Astrocyte (in vitro differentiated cells and primary cell): Measurements from ENCODE around the gene MOCS3. TPM values are rescaled to one million over a fixed set of nuclear protein-coding genes. Genes with fewer than 3 reads are reported as not detected.
A peak's percentile ranks its signal among the peaks of the same experiment; 100 is the strongest.

Experiments used
- DNase-seq: peaks from one replicate; pipeline ENCODE4 v3.0.0-alpha.2; 2010; ENCODE audit warnings: low read depth
- FAIRE-seq: peaks from 2 replicates; lab custom pipeline; 2011; peaks lifted over from hg19 to GRCh38; lab: Jason Lieb, UNC
- H2AFZ ChIP-seq: 2 replicates; pipeline ENCODE4 v1.6.0; 2012; ENCODE audit warnings: low read depth, low read length, inconsistent platforms
- H3K27ac ChIP-seq: 2 replicates; pipeline ENCODE4 v1.5.1; 2011; ENCODE audit warnings: low read depth, low read length, inconsistent platforms
- H3K27me3 ChIP-seq: 2 replicates; pipeline ENCODE4 v1.6.0; 2011; ENCODE audit warnings: low read length, inconsistent platforms; ENCODE audit not compliant: insufficient read depth
- H3K36me3 ChIP-seq: 2 replicates; pipeline ENCODE4 v1.5.1; 2011; ENCODE audit warnings: low read length, inconsistent platforms; ENCODE audit not compliant: insufficient read depth
- H3K4me1 ChIP-seq: 2 replicates; pipeline ENCODE4 v1.5.1; 2011; ENCODE audit warnings: low read length, inconsistent platforms; ENCODE audit not compliant: insufficient read depth
- H3K4me2 ChIP-seq: 2 replicates; pipeline ENCODE4 v1.6.0; 2012; ENCODE audit warnings: low read length, inconsistent platforms
- H3K4me3 ChIP-seq: 2 replicates; pipeline ENCODE4 v1.5.1; 2011; ENCODE audit warnings: low read depth, mild to moderate bottlenecking, low read length, inconsistent platforms; ENCODE audit not compliant: insufficient read depth
- H3K79me2 ChIP-seq: 2 replicates; pipeline ENCODE4 v1.6.0; 2012; ENCODE audit warnings: mild to moderate bottlenecking, low read length, inconsistent platforms; ENCODE audit not compliant: insufficient read depth
- H3K9ac ChIP-seq: 2 replicates; pipeline ENCODE4 v1.6.0; 2012; ENCODE audit warnings: mild to moderate bottlenecking, low read length, inconsistent platforms
- H3K9me3 ChIP-seq: 2 replicates; pipeline ENCODE4 v1.5.1; 2012; ENCODE audit warnings: low read depth, mild to moderate bottlenecking, low read length, inconsistent platforms; ENCODE audit not compliant: insufficient read depth
- H4K20me1 ChIP-seq: 2 replicates; pipeline ENCODE4 v1.6.0; 2012; ENCODE audit warnings: low read length, inconsistent platforms; ENCODE audit not compliant: insufficient read depth
- H3K27ac Mint-ChIP-seq: one replicate; pipeline ENCODE4 v1.8.0; 2021; ENCODE audit warnings: mild to moderate bottlenecking, mixed read lengths; ENCODE audit not compliant: unreplicated experiment
- H3K27me3 Mint-ChIP-seq: one replicate; pipeline ENCODE4 v1.8.0; 2021; ENCODE audit warnings: low read depth, mixed read lengths; ENCODE audit not compliant: unreplicated experiment
- H3K36me3 Mint-ChIP-seq: one replicate; pipeline ENCODE4 v1.8.0; 2021; ENCODE audit warnings: low read depth, mixed read lengths; ENCODE audit not compliant: unreplicated experiment
- H3K4me1 Mint-ChIP-seq: one replicate; pipeline ENCODE4 v1.8.0; 2021; ENCODE audit warnings: low read depth, mixed read lengths; ENCODE audit not compliant: unreplicated experiment
- H3K4me3 Mint-ChIP-seq: one replicate; pipeline ENCODE4 v1.8.0; 2021; ENCODE audit warnings: mild to moderate bottlenecking, moderate library complexity, mixed read lengths; ENCODE audit not compliant: unreplicated experiment
- H3K9me3 Mint-ChIP-seq: one replicate; pipeline ENCODE4 v1.8.0; 2021; ENCODE audit warnings: mild to moderate bottlenecking, mixed read lengths; ENCODE audit not compliant: unreplicated experiment
- EZH2 ChIP-seq: IDR thresholded peaks from 2 replicates; pipeline ENCODE4 v1.6.1; 2012; ENCODE audit warnings: mild to moderate bottlenecking, low read length, inconsistent platforms; ENCODE audit not compliant: insufficient read depth
- total RNA-seq: library from RNA; stranded (reverse); gene quantifications from 2 replicates; pipeline ENCODE4 v1.2.1, GENCODE V29; 2021
- TF ChIP-seq, protein P1 (sequence below): IDR thresholded peaks from 2 replicates; pipeline ENCODE4 v1.5.1; 2011; ENCODE audit warnings: low read depth, mild to moderate bottlenecking, inconsistent platforms, low read length, moderate library complexity; ENCODE audit not compliant: insufficient read depth

Gene MOCS3
- total RNA-seq, 1 donor from 2014 or later: 5.8 TPM

DNA sequence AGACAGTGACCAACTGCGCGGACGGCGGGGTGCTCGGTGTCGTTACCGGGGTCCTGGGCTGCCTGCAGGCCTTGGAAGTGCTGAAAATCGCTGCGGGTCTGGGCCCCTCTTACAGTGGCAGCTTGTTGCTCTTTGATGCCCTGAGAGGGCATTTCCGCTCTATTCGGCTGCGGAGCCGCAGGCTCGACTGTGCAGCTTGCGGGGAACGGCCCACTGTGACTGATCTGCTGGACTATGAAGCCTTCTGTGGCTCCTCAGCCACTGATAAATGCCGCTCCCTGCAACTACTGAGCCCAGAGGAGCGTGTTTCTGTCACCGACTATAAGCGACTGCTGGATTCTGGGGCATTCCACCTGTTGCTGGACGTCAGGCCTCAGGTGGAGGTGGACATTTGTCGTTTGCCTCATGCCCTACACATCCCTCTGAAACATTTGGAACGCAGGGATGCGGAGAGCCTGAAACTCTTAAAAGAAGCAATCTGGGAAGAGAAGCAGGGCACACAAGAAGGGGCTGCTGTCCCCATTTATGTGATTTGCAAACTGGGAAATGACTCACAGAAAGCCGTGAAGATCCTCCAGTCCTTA is 1.0 kb downstream of the MOCS3 start:
- Histone ChIP-seq H3K36me3 (peaks cover 4% of the 10 kb centered on the region), H3K4me3 (peak overlapping the region; percentile 89), H2AFZ (no peak overlapping the region), H3K4me1 (peaks cover 22% of the 10 kb centered on the region), H3K27ac (peak overlapping the region; percentile 99), H3K9ac (peak overlapping the region; percentile 98), H3K27me3 (no peaks in the 10 kb centered on the region), H3K79me2 (peaks cover 76% of the 10 kb centered on the region), H4K20me1 (peaks cover 39% of the 10 kb centered on the region), H3K9me3 (no peaks in the 10 kb centered on the region), H3K4me2 (peak overlapping the region; percentile 93)
- FAIRE-seq (no peak), DNase-seq (no peak)
- H3K27me3 Mint-ChIP-seq: no peaks in the 10 kb centered on the region
- no peak for TF ChIP-seq EZH2
- TF ChIP-seq, protein P1, sequence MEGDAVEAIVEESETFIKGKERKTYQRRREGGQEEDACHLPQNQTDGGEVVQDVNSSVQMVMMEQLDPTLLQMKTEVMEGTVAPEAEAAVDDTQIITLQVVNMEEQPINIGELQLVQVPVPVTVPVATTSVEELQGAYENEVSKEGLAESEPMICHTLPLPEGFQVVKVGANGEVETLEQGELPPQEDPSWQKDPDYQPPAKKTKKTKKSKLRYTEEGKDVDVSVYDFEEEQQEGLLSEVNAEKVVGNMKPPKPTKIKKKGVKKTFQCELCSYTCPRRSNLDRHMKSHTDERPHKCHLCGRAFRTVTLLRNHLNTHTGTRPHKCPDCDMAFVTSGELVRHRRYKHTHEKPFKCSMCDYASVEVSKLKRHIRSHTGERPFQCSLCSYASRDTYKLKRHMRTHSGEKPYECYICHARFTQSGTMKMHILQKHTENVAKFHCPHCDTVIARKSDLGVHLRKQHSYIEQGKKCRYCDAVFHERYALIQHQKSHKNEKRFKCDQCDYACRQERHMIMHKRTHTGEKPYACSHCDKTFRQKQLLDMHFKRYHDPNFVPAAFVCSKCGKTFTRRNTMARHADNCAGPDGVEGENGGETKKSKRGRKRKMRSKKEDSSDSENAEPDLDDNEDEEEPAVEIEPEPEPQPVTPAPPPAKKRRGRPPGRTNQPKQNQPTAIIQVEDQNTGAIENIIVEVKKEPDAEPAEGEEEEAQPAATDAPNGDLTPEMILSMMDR: no peak
- H3K9me3 Mint-ChIP-seq: peaks cover 1% of the 10 kb centered on the region
- peak overlapping the region; percentile 94 for H3K4me3 Mint-ChIP-seq
- peaks cover 26% of the 10 kb centered on the region for H3K4me1 Mint-ChIP-seq
- peaks cover 4% of the 10 kb centered on the region for H3K36me3 Mint-ChIP-seq
- peak overlapping the region; percentile 99 for H3K27ac Mint-ChIP-seq

DNA sequence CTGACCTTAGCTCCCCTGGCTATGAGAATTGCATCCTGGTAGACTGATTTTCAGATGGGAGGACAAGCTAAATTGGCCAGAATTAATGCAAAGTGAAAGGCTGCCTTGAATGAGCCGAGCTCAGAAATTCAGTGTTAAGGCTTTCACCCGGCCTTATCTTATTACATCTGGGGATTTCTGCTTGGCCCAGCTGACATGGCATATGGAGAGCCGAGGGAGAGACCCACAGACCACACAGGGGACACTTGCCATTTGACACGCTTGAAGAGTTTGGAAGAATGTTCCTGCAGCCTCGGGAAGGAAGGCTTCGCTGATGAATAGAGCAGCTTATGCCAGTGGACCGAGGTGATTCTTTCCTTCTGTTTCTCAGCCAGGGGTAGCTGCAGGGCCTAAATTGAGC is 9.0 kb downstream of the MOCS3 start:
- Mint-ChIP-seq H3K4me1 (no peaks in the 10 kb centered on the region), H3K27ac (no peak overlapping the region), H3K9me3 (peaks cover 5% of the 10 kb centered on the region), H3K36me3 (no peaks in the 10 kb centered on the region), H3K27me3 (peaks cover 10% of the 10 kb centered on the region), H3K4me3 (no peak overlapping the region)
- FAIRE-seq (no peak), DNase-seq (peak; percentile 28)
- TF ChIP-seq EZH2: no peak
- TF ChIP-seq, protein P1: no peak
- Histone ChIP-seq H4K20me1 (no peaks in the 10 kb centered on the region), H3K27ac (no peak overlapping the region), H3K4me2 (peak overlapping the region; percentile 49), H2AFZ (peak overlapping the region; percentile 23), H3K4me1 (no peaks in the 10 kb centered on the region), H3K36me3 (no peaks in the 10 kb centered on the region), H3K9ac (no peak overlapping the region), H3K27me3 (peaks cover 5% of the 10 kb centered on the region), H3K9me3 (no peaks in the 10 kb centered on the region), H3K79me2 (no peaks in the 10 kb centered on the region), H3K4me3 (no peak overlapping the region)

DNA sequence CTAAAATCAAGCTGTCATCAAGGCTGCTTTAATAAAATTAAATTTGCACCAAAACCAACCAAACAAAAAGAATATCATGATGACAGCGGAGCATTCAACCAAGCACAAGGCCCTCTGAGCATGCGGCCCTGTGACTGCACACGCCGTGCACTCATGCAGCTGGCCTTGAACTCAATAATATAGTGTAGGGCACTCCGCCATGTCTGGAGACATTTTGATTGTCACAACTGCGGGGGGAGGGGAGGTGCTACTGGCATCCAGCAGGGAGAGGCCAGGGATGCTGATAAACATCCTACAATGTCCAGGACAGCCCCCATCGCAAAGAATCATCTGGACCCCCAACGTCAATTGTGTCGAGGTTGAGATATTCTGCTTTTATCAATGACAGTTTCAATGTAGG is 9.7 kb downstream of the MOCS3 start:
- H2AFZ ChIP-seq: no peak overlapping the region
- H3K79me2 ChIP-seq: no peaks in the 10 kb centered on the region
- peaks cover 10% of the 10 kb centered on the region for H3K27me3 Mint-ChIP-seq
- H3K27ac Mint-ChIP-seq: no peak overlapping the region
- H3K27me3 ChIP-seq: peaks cover 5% of the 10 kb centered on the region
- no peak overlapping the region for H3K27ac ChIP-seq
- H3K9ac ChIP-seq: no peak overlapping the region
- TF ChIP-seq EZH2: no peak
- TF ChIP-seq, protein P1: no peak
- no peak overlapping the region for H3K4me3 Mint-ChIP-seq
- no peaks in the 10 kb centered on the region for H3K4me1 ChIP-seq
- H3K9me3 Mint-ChIP-seq: peaks cover 8% of the 10 kb centered on the region
- no peak for DNase-seq
- no peaks in the 10 kb centered on the region for H3K9me3 ChIP-seq
- H4K20me1 ChIP-seq: no peaks in the 10 kb centered on the region
- no peaks in the 10 kb centered on the region for H3K36me3 ChIP-seq
- no peak for FAIRE-seq
- H3K4me1 Mint-ChIP-seq: no peaks in the 10 kb centered on the region
- H3K36me3 Mint-ChIP-seq: no peaks in the 10 kb centered on the region
- no peak overlapping the region for H3K4me3 ChIP-seq
- no peak overlapping the region for H3K4me2 ChIP-seq
